ENCODE data around the gene RPP40. TPM values are rescaled to one million over a fixed set of nuclear protein-coding genes. Genes with fewer than 3 reads are reported as not detected.

RPP40 gene
- total RNA-seq, 4 donors from 2014 or later: 12.3 to 24.9 (median 16.1) TPM

GRCh38 chr6:4961322-4962168 lies 42.3 kb downstream of the RPP40 start:
- TF ChIP-seq POLR2A (IDR thresholded peaks at IDR 0.05): no peak
- no peak for TF ChIP-seq CTCF (IDR thresholded peaks at IDR 0.05)
- Histone ChIP-seq H3K9me3 (no peaks in the 10 kb centered on the region), H3K4me3 (no peak overlapping the region), H3K27ac (no peak overlapping the region), H3K27me3 (peaks cover 0 to 8% (median 0%) of the 10 kb centered on the region in 4 donors), H3K4me1 (no peaks in the 10 kb centered on the region), H3K36me3 (peaks cover 0 to 2% (median 0%) of the 10 kb centered on the region in 3 donors)
- WGBS, 2 donors: 78 to 79% methylated on average over 7 to 10 of the region's 10 CpGs
- DNase-seq: no peak
- intact Hi-C loops (cut with DNase I): no loop called here

GRCh38 chr6:4958624-4959023 lies 45.2 kb downstream of the RPP40 start:
- H3K9me3 ChIP-seq: no peaks in the 10 kb centered on the region
- TF ChIP-seq CTCF (IDR thresholded peaks at IDR 0.05) (no peak), POLR2A (IDR thresholded peaks at IDR 0.05) (no peak)
- peaks cover 0 to 8% (median 0%) of the 10 kb centered on the region in 4 donors for H3K27me3 ChIP-seq
- no peak overlapping the region for H3K27ac ChIP-seq
- DNase-seq: no peak
- WGBS, 2 donors: 85 to 93% methylated on average over 3 of the region's 3 CpGs
- no peak overlapping the region for H3K4me3 ChIP-seq
- H3K36me3 ChIP-seq: peaks cover 0 to 30% (median 3%) of the 10 kb centered on the region in 3 donors
- no peaks in the 10 kb centered on the region for H3K4me1 ChIP-seq
- intact Hi-C loops (cut with DNase I): no loop called here

GRCh38 chr6:4957521-4958231 lies 46.2 kb downstream of the RPP40 start:
- WGBS, 2 donors: 43 to 73% methylated on average over 4 to 7 of the region's 9 CpGs
- no peak overlapping the region for H3K27ac ChIP-seq
- peaks cover 4 to 40% (median 6%) of the 10 kb centered on the region in 3 donors for H3K36me3 ChIP-seq
- no peak for DNase-seq
- no peaks in the 10 kb centered on the region for H3K4me1 ChIP-seq
- H3K27me3 ChIP-seq: peaks cover 0 to 8% (median 0%) of the 10 kb centered on the region in 4 donors
- intact Hi-C loops (cut with DNase I): no loop called here
- TF ChIP-seq CTCF (IDR thresholded peaks at IDR 0.05): peak in 1 of 6 experiments; percentile 9
- TF ChIP-seq POLR2A (IDR thresholded peaks at IDR 0.05): no peak
- no peaks in the 10 kb centered on the region for H3K9me3 ChIP-seq
- no peak overlapping the region for H3K4me3 ChIP-seq

GRCh38 chr6:4956625-4957024 lies 47.2 kb downstream of the RPP40 start:
- 91 to 93% methylated on average over 5 of the region's 5 CpGs for WGBS, 2 donors
- intact Hi-C loops (cut with DNase I): no loop called here

More at GRCh38 chr6:4956625-4957024, 47.2 kb downstream of the RPP40 start:
- H3K4me3 ChIP-seq: no peak overlapping the region
- peaks cover 4 to 48% (median 7%) of the 10 kb centered on the region in 3 donors for H3K36me3 ChIP-seq
- TF ChIP-seq CTCF (IDR thresholded peaks at IDR 0.05) (no peak), POLR2A (IDR thresholded peaks at IDR 0.05) (no peak)
- peaks cover 0 to 8% (median 0%) of the 10 kb centered on the region in 4 donors for H3K27me3 ChIP-seq
- no peak for DNase-seq
- no peaks in the 10 kb centered on the region for H3K4me1 ChIP-seq
- H3K9me3 ChIP-seq: no peaks in the 10 kb centered on the region
- no peak overlapping the region for H3K27ac ChIP-seq

Measured in esophagus squamous epithelium (tissue), 5 donors.